HG02642 (cell line): ENCODE measurements around the gene PF4V1.

Source experiments
- ATAC-seq: cut with Tn5 transposase; IDR thresholded peaks from one replicate; pipeline ENCODE4 v1.9.1; 2021; ENCODE audit warnings: mild to moderate bottlenecking; ENCODE audit not compliant: unreplicated experiment, poor library complexity

PF4V1 gene

DNA sequence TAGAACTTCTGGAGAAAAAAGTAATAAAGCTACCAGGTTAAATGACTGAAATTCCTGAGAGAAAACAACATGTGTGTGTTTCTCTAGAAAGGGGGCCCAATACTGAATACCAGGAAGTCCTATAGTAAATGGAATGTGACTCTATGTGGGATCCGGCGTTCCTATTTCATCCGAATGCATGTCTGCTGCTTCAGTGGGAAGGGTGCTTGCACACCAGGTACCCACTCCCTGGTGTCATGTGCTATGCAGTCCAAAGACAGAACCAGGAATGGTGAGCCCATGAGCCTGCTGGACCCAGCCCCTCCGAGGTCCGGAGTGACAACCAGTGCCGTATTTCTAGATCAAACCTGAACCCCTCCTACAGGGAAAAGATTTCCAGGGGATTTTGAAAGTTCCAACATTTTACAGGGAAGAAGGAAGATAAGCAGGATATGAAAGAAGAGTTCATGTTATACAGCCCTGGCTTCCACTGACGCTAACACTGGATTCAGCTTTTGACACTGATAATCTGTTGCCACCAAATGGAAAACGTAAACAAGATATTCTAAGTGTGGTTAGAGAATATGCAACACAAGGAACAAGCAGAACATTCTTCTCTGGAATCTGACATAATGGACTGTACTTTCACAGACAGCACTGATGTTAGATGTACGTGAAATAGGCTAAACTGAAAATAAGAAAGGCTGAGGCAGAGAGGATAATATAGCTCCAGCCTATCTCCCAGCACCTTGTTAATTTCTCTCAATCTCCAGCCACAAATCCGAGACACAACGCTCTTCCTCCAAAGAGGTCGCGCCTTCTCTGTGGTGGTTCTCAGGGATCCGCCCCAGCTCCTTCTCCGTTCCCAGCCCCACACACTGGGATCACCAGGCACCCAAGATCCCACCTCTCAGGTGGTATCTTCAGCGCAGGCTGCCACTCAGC lies 15.4 kb downstream of the PF4V1 start:
- no peak for ATAC-seq

DNA sequence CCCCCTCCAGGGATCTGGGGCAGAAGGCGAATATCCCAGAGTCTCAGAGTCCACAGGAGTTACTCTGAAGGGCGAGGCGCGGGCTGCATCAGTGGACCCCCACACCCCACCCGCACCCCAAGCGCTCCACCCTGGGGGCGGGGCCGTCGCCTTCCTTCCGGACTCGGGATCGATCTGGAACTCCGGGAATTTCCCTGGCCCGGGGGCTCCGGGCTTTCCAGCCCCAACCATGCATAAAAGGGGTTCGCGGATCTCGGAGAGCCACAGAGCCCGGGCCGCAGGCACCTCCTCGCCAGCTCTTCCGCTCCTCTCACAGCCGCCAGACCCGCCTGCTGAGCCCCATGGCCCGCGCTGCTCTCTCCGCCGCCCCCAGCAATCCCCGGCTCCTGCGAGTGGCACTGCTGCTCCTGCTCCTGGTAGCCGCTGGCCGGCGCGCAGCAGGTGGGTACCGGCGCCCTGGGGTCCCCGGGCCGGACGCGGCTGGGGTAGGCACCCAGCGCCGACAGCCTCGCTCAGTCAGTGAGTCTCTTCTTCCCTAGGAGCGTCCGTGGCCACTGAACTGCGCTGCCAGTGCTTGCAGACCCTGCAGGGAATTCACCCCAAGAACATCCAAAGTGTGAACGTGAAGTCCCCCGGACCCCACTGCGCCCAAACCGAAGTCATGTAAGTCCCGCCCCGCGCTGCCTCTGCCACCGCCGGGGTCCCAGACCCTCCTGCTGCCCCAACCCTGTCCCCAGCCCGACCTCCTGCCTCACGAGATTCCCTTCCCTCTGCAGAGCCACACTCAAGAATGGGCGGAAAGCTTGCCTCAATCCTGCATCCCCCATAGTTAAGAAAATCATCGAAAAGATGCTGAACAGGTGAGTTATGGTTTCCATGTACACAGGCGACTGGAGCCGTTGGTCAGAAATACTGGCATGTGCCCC lies 16.3 kb downstream of the PF4V1 start, which contains the start of gene CXCL1:
TSS of gene CXCL1 (plus strand) at position 264 of the 926 bp plus-strand sequence. CDS start at position 342, 78 bp downstream.
- ATAC-seq = no peak

DNA sequence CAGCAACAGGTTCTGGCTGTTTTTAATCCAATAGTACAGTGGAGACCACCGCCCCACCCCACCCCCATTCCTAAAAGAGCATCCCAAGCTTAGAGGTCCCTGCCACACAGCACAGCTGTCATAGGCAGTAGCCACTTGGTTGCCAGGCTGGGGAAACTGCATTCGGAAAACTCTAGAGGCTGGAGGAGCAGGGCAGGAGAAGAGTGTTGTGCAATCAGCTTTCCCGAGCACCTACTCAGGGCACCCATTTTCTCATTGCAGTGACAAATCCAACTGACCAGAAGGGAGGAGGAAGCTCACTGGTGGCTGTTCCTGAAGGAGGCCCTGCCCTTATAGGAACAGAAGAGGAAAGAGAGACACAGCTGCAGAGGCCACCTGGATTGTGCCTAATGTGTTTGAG lies 17.2 kb downstream of the PF4V1 start:
- no peak for ATAC-seq

DNA sequence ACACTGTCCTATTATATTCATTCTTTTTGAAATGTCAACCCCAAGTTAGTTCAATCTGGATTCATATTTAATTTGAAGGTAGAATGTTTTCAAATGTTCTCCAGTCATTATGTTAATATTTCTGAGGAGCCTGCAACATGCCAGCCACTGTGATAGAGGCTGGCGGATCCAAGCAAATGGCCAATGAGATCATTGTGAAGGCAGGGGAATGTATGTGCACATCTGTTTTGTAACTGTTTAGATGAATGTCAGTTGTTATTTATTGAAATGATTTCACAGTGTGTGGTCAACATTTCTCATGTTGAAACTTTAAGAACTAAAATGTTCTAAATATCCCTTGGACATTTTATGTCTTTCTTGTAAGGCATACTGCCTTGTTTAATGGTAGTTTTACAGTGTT lies 17.7 kb downstream of the PF4V1 start:
- no peak for ATAC-seq

DNA sequence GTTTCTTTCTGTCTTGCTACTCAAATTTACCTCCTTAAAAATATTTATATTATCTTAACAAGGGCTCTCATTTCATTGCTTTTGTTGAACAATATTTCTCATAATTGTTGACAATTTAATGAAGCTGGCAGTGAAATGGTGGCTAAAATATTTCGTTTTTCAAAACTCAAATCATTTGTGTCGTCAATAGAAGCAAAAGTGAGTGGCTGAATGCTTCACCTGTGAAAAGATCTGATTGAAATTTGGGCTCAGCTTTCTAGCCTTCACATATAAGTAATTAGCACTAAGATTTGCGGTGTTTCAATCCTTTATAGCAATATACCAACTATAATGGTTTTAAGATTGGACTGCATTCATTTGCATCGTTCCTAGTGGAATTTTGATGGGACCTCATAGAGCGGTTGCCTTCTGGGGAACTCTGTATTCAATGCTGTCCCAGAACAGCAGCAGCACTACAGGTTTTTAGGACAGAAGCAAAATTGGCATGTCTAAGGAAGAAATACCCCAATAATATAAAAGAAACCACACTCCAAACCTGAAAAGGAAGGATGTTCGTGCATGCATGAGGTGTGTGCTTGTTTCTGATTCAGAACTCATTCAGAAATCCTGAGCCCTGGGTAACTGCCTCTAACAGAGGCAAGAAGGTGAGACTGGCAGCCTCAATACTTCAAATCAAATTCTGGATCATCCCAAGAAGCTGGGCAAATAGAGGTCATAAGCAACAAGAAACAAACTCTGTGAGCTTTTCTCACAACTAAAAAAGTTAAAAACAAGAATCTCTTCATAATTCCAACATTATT lies 18.6 kb downstream of the PF4V1 start:
- no peak for ATAC-seq

DNA sequence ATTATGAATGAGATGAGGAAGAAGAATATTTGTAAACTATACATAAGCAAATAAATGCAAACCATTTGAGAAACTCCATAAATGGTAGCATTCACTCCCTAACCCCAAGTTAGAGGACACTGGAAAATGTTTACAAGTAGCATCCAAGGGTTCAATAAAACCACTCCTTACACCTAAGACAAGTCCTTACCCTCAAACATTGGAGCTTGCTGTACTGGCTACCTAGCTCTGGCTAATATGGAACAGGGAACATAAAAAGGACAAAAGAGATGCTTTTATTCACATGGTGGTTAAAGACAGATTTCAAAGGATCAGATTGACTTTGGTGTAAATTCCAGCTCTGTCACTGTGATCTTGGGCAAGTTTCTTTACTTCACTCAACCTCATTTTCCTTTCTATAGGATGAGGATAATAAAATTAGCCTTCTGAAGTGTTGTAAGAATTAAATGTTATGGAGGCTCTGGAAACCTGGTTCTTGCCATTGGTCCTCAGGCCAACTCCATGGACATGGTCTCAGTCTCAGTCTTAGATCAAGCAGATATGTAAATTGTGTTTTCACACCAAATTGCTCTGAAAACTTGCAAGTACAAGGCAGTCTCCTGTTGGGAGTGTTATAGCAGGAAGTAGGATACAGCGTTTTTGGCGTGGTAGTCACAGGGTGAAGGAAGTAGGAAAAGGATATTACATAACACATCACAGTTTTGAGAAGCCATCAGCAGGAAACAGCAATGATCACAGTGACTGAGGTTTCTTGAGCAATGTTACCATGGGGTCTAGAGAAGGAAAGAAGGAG lies 19.4 kb downstream of the PF4V1 start:
- ATAC-seq = no peak

DNA sequence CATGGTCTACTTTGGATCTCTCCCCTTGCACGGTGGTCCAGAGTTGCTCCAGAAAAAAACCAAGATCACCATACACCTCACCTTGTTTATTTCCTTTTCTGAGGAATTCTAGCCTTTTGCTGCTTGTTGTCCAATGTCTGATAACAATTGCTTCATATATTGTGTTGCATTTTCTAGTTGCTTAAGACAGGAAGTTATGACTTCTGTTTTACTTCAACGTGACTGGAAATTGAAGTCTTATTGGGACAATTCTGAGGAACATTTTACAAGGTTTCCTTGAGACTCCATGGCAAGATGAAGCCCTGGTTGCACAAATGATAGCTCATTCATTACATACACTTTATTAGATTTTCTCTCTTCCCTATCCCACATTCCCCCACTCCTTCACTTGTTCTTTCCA lies 21.3 kb downstream of the PF4V1 start:
- ATAC-seq = no peak

DNA sequence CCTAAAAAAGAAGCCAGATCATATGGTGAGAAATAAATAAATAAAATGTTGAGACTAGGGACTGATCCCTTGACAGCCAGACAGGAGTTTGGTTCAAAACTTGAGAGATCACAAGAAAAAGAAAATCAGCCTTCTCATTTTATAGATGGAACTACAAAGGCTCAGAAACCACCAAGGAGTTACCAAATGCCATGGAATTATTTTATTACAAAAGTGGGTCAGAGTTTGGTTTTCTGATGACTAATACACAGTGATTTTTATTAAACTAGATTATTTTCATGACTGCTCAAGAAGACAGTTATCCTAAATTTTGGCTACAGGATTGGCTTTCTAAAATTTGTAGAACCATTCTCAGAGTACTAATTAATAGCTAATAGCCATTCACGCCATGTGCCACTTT lies 22.3 kb downstream of the PF4V1 start:
- no peak for ATAC-seq

DNA sequence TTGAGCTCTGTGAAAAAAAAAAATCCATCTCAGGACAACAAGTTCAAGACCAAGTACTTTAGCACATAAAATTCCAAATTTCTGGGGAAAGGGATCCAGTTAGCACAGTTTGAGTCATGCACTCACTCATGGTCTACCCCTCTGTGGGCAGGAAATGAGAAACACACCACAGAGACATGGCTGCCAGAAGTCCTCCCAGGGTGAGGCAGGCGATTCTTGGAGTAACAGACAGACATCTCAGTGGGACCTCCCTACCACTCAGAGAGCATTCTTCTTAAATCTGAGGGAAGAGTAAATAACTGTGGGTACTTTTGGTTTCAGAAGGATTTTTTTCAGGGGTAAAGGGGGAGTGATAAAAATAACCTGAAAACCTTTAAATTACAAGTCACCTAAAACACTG lies 30.2 kb downstream of the PF4V1 start:
- no peak for ATAC-seq

DNA sequence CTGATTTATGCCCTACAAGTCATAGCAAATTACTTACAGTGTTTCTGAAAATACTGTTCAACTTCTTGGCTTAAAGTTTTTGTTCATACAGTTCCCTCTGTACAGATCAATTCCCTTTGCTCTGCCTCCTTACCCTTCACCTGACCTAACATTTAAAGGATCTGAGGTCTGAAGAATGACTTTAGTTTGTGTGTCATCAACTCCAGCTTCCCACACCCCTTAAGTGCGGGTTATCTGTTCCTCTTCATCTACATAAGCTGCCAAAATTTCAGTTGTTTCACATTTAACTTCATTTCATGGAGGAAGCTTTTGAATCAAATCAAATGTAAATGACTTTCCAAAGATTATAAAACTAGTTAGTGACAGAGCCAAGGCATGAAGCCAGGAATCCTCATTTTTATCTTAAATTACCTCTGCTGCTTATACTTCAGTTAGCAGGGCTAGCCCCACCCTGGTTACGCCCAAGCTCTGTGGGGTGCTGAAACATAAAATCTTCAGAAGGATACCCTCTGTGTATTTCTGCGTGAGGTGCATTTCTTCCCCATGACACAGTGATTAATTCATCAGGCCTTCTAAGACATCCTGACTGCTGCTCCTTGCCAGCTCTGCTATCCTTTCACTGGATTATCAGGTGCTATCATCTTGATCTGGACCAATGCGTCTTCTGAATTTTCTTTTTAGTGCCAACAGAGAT lies 32.6 kb downstream of the PF4V1 start:
- no peak for ATAC-seq

DNA sequence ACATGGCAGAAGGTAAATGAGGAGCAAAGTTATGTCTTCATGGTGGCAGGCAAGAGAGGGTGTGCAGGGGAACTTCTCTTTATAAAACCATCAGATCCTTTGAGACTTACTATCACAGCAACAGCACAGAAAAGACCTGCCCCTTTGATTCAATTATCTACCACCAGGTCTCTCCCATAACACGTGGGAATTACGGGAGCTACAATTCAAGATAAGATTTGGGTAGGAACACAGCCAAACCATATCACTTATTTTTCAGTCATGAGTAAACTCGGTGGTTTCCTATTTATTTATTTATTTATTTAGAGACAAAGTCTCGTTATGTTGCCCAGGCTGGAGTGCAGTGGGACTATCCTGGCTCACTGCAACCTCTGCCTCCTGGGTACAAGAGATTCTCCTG lies 38.2 kb downstream of the PF4V1 start:
- ATAC-seq = no peak

DNA sequence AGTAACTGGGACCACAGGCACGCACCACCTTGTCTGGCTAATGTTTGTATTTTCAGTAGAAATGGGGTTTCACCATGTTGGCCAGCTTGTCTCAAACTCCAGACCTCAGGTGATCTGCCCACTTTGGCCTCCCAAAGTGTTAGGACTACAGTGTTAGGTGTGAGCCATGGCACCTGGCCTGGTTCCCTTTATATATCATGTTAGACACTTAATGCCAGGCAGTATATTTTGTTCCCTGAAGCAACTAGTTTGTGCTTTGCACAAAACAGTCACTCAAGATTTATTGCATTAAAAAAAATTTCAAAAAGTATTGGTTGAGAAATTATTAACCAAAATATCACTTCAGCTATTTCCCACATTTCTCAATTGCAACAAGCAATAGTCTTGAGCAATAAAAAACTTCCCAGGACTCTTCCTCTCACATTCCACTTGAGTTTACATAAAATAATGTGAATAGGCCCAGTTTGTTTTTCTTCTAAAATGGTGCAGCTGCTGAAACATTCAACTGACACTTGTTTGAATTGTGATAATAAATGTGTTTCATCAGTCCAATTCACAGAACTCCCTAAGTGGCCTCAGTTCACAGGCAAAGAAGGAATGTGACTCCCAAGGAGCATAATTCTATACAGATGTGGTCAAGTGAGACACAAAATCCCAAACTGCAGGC lies 38.8 kb downstream of the PF4V1 start:
- ATAC-seq = no peak

DNA sequence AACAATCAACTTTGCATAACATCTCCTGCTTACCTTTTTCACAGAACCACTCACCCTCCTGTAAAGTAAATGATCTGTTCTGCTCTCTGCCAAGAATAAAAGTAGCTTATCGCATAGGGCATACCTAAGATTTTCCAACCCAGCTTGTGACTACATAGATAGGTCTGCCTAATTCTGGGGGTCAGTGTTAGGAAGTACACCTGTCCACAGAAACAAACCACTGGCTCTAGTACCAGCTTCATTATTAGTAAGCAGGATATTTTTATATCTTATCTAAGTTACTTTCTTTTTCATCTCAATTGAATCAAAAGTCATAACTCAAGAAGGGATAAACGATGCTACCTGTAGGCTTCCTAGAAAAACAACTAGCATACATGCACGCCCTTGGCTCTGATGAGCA lies 39.9 kb downstream of the PF4V1 start:
- no peak for ATAC-seq

DNA sequence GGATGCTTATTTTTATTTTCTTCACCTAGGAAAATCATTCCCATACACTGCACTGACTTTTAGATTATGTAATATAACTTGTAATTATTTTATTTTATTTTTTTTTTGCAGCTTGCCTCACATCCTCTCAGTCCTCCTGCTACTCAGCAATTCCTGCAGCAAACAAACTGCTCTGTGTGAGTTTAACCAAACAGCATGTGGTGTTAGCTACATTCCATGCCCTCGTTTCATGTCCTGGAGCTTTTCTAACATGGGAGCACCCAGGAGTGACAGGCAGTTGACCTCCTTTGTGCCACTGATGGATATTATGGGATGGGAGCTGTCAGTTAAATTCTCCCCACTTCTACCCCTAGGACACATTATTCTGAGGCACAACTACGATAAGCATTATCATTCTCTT lies 40.9 kb downstream of the PF4V1 start:
- ATAC-seq = no peak

DNA sequence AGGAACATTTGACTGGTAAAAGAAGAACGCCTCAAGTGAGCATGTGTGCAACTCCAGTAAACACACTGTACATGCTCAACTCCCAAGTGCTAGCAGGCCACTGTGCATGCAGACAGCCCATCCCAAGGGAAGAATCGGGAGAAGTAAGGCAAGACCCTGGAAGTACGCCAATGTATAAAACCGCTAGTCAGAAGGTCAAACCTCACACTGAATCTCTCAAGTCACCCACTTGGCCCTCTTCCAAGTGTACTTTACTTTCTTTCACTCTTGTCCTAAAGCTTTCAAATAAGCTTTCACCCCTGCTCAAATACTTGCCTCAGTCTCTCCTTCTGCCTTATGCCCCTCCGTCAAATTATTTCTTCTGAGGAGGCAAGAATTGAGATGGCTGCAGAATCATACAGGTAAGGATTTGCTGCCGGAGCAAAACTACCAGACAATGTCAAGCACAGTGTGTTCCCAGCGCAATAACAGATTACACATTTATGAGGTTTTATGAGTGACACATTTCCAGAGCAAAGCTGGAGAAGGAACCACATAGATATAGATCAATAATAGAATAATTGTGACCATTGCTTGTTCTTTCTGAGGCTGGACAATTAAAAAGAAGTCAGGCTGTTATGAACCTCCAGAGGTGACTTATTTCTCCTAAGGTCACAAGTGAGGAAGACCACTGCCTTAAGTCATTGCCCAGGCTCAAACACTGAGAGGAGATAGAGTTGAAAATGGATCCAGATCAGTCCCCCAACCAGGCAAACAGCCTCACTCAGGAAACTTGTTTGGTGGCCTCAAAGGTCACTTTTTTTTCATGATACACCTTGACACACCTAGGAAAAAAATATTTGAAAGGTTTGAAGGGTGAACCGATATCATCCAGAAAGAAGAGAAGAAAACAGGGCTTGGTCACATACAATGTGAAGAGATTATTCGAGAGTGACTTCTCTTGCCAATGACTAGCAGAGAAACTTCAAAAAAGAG lies 42.4 kb downstream of the PF4V1 start:
- no peak for ATAC-seq

DNA sequence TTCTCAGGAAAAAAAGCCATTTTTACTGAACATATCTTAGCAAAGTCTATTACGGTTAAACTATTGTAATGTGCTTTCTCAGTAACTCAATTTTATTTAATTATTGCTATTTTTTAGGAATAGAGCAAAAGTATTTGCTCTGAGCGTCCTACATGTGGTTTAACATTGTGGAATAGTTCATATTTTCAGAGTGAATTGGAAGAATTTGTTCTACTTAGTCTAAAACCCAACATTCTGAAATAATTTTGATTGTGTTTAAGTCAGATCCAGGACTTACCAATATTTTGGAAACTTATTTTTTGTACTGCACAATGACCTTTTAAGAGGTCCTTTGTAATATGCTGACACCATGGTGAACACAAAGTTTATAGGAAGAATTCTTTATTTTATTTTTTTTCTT lies 43.3 kb downstream of the PF4V1 start:
- no peak for ATAC-seq

DNA sequence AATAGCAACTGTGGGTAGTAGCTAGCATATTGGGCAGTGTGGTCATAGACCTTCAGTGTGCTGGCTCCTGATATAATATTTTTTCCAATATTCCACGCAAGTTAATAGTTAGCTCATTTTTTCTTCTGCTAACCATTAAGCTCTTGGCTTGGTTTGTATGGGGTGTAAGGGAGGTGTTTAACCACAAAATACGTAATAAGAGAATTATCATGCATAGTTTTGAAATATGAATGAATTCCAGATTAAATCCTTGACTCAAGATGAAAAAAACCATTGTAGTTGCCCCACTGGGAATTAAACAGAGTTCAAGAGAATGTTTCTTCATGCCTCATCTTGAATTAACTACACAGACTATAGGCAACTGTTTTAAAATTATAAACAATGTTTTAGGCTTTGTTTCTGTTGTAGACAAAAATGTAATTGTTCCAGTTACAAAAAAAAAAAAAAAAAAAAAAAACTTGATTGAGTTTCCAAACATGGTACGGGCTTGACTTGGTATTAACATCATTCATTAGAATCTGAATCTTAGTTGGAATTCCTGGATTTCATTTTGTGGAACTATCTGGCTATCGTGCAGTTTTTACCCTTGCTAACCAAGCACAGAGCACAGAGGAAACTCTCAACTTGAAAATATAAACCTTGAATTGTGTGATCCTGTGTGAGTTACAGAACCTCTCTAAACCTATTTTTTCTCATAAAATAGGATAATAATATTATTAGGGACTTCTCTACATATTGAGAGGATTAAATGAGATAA lies 44.5 kb downstream of the PF4V1 start:
- no peak for ATAC-seq
